ENCODE results near the gene RNF7. TPM values are rescaled to one million over a fixed set of nuclear protein-coding genes. Genes with fewer than 3 reads are reported as not detected.

The RNF7 gene
- total and polyA plus RNA-seq, 2 of the 13 experiments (the other 11 are each of a cell fraction or from before 2014, with no cell fraction given) = 66.4 to 94.7 TPM

GRCh38 chr3:141754032-141754431 is 15.9 kb downstream of the RNF7 start:
- H2AFZ ChIP-seq (ENCODE audit: low read length) = no peak overlapping the region
- no peaks in the 10 kb centered on the region for H3K27me3 ChIP-seq (ENCODE audit: control insufficient read depth in 1 of 2, insufficient read depth in 2 of 2, low read length in 2 of 2)
- no peaks in the 10 kb centered on the region for H4K20me1 ChIP-seq (ENCODE audit: insufficient read depth, low read length)
- H3K9ac ChIP-seq (ENCODE audit: insufficient read depth, low read depth, low read length) = no peak overlapping the region
- no peak overlapping the region for H3K4me2 ChIP-seq (ENCODE audit: low read depth, low read length)
- H3K9me3 ChIP-seq (ENCODE audit: low read length) = no peaks in the 10 kb centered on the region
- H3K4me1 ChIP-seq (ENCODE audit: insufficient read depth, low read length) = no peaks in the 10 kb centered on the region
- H3K36me3 ChIP-seq (replicated peaks in 1 of 2; ENCODE audit: control insufficient read depth in 1 of 2, insufficient read depth in 2 of 2, low read length in 2 of 2) = no peaks in the 10 kb centered on the region; a peak in 1 of 5 replicates
- TF ChIP-seq HOXA7 (CRISPR knock-in tag; IDR thresholded peaks at IDR 0.05) (no peak), NR0B2 (CRISPR knock-in tag; IDR thresholded peaks at IDR 0.05) (no peak), NR2F6 (IDR thresholded peaks at IDR 0.05) (no peak), NR2F6 (CRISPR knock-in tag; IDR thresholded peaks at IDR 0.05) (no peak), FOXM1 (CRISPR knock-in tag; IDR thresholded peaks at IDR 0.05) (no peak), ZFY (CRISPR knock-in tag; IDR thresholded peaks at IDR 0.05) (no peak), ZNF530 (CRISPR knock-in tag; IDR thresholded peaks at IDR 0.05; ENCODE audit: low read depth) (no peak), ZNF782 (CRISPR knock-in tag; IDR thresholded peaks at IDR 0.05; ENCODE audit: borderline replicate concordance) (no peak)
- TF ChIP-seq, protein P1, sequence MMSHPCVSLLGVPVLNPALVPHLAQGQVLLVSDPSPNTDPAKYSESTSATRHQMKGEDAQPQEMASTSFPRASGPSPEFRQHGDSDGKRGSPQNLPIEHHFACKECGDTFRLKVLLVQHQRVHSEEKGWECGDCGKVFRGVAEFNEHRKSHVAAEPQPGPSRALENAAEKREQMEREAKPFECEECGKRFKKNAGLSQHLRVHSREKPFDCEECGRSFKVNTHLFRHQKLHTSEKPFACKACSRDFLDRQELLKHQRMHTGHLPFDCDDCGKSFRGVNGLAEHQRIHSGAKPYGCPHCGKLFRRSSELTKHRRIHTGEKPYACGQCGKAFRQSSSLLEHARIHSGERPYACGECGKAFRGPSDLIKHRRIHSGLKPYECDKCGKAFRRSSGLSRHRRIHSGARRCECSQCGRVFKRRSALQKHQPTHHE (CRISPR knock-in tag; IDR thresholded peaks at IDR 0.05; ENCODE audit: borderline replicate concordance) = no peak
- POLR2A ChIA-PET = no interaction called here
- 82% methylated on average over 1 of the region's 1 CpG for WGBS (ENCODE audit: low lambda C conversion rate)
- BruUV-seq (replicated peaks) = no TSS peak
- ATAC-seq = peak; percentile 54
- H3K4me3 ChIP-seq (replicated peaks in 1 of 3; ENCODE audit: insufficient read depth in 1 of 3, low read depth in 2 of 3, low read length in 3 of 3) = no peak overlapping the region
- intact Hi-C loops (cut with micrococcal nuclease; ENCODE audit: unreplicated experiment) = no loop called here
- H3K27ac ChIP-seq (ENCODE audit: extremely low read length, insufficient read depth, low read length) = no peak overlapping the region
- CTCF ChIA-PET (ENCODE audit: low intra/inter-chr PET ratio, low total read pairs) = no interaction called here
- no peak for FAIRE-seq
- in situ Hi-C loops (cut with HindIII; ENCODE audit: extremely low pct_ligation_motif_present, low pct_unique_long_range_greater_than_20kb) = no loop called here
- DNase-seq (ENCODE audit: low spot score) = no peak
- no peaks in the 10 kb centered on the region for H3K79me2 ChIP-seq (ENCODE audit: insufficient read depth, low read length)
